ENCODE measurements around the gene ZBTB11. TPM values are rescaled to one million over a fixed set of nuclear protein-coding genes. Genes with fewer than 3 reads are reported as not detected.

The ZBTB11 gene
- polyA plus RNA-seq, 1 of the 3 experiments (the other 2 are of a cell fraction): 4.9 TPM

DNA sequence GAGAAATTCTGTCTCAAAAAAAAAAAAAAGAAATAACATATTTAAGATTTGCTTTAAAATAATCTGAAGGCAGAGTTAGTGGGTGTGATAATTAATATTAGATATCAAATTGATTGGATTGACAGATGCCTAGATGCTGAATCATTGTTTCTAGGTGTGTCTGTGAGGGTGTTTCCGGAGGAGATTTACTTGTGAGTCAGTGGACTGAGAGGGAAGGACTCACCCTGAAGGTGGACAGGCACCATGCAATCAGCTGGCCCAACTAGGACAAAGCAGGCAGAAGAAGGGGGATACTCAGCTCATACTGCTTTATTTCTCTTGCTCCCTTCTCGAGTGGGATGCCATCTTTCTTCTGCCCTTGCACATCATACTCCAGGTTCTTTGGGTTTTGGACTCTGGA lies 26.2 kb upstream of the ZBTB11 start:
- H3K9ac ChIP-seq: no peak overlapping the region
- WGBS (ENCODE audit: low lambda C conversion rate): 68% methylated on average over 2 of the region's 2 CpGs
- no peaks in the 10 kb centered on the region for H4K20me1 ChIP-seq (ENCODE audit: insufficient read depth)
- no peaks in the 10 kb centered on the region for H3K79me2 ChIP-seq (ENCODE audit: insufficient read depth)
- no peaks in the 10 kb centered on the region for H3K9me2 ChIP-seq
- DNase-seq: no peak
- ChIA-PET POLR2A (no interaction called here), CTCF (no interaction called here)
- no peaks in the 10 kb centered on the region for H3K27me3 ChIP-seq (ENCODE audit: insufficient read depth)
- H3F3A ChIP-seq (replicated peaks; ENCODE audit: insufficient read depth): peaks cover under 1% of the 10 kb centered on the region
- H2AFZ ChIP-seq (ENCODE audit: low read depth): no peak overlapping the region
- no peak overlapping the region for H3K4me2 ChIP-seq
- no peaks in the 10 kb centered on the region for H3K4me1 ChIP-seq (ENCODE audit: control insufficient read depth in 1 of 2, insufficient read depth in 2 of 2, low read depth in 1 of 2, low read length in 1 of 2)
- no peak for TF ChIP-seq MEF2A (IDR thresholded peaks at IDR 0.05; ENCODE audit: borderline replicate concordance, low read depth)
- no peak for TF ChIP-seq TEAD4 (IDR thresholded peaks at IDR 0.05; ENCODE audit: borderline replicate concordance, insufficient read depth)
- TF ChIP-seq, protein P1, sequence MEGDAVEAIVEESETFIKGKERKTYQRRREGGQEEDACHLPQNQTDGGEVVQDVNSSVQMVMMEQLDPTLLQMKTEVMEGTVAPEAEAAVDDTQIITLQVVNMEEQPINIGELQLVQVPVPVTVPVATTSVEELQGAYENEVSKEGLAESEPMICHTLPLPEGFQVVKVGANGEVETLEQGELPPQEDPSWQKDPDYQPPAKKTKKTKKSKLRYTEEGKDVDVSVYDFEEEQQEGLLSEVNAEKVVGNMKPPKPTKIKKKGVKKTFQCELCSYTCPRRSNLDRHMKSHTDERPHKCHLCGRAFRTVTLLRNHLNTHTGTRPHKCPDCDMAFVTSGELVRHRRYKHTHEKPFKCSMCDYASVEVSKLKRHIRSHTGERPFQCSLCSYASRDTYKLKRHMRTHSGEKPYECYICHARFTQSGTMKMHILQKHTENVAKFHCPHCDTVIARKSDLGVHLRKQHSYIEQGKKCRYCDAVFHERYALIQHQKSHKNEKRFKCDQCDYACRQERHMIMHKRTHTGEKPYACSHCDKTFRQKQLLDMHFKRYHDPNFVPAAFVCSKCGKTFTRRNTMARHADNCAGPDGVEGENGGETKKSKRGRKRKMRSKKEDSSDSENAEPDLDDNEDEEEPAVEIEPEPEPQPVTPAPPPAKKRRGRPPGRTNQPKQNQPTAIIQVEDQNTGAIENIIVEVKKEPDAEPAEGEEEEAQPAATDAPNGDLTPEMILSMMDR (IDR thresholded peaks at IDR 0.05): no peak
- no peak for TF ChIP-seq FOXM1 (IDR thresholded peaks at IDR 0.05; ENCODE audit: low read depth)
- TF ChIP-seq EZH2phosphoT487 (IDR thresholded peaks at IDR 0.05; ENCODE audit: borderline replicate concordance, low read depth): no peak
- TF ChIP-seq RXRA (IDR thresholded peaks at IDR 0.05; ENCODE audit: borderline replicate concordance, low read depth): no peak
- no peak for TF ChIP-seq GATA2 (CRISPR knock-in tag; IDR thresholded peaks at IDR 0.05)
- TF ChIP-seq TAF1 (IDR thresholded peaks at IDR 0.05; ENCODE audit: borderline replicate concordance, low read depth, low read length): no peak
- TF ChIP-seq RFX5 (IDR thresholded peaks at IDR 0.05; ENCODE audit: low read length): no peak
- no peak for TF ChIP-seq FOSL2 (IDR thresholded peaks at IDR 0.05; ENCODE audit: borderline replicate concordance, low read depth)
- TF ChIP-seq TCF12 (IDR thresholded peaks at IDR 0.05): no peak
- TF ChIP-seq EP300 (IDR thresholded peaks at IDR 0.05; ENCODE audit: borderline replicate concordance in 1 of 2, low read depth in 1 of 2, low read length in 1 of 2): no peak
- no peak for TF ChIP-seq NRF1 (IDR thresholded peaks at IDR 0.05; ENCODE audit: low read depth, low read length)
- TF ChIP-seq, protein P2, sequence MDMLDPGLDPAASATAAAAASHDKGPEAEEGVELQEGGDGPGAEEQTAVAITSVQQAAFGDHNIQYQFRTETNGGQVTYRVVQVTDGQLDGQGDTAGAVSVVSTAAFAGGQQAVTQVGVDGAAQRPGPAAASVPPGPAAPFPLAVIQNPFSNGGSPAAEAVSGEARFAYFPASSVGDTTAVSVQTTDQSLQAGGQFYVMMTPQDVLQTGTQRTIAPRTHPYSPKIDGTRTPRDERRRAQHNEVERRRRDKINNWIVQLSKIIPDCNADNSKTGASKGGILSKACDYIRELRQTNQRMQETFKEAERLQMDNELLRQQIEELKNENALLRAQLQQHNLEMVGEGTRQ (IDR thresholded peaks at IDR 0.05; ENCODE audit: borderline replicate concordance, low read depth, low read length): no peak
- TF ChIP-seq GABPA (IDR thresholded peaks at IDR 0.05; ENCODE audit: low read depth): no peak
- TF ChIP-seq YY1 (IDR thresholded peaks at IDR 0.05; ENCODE audit: low read depth): no peak
- TF ChIP-seq, protein P3, sequence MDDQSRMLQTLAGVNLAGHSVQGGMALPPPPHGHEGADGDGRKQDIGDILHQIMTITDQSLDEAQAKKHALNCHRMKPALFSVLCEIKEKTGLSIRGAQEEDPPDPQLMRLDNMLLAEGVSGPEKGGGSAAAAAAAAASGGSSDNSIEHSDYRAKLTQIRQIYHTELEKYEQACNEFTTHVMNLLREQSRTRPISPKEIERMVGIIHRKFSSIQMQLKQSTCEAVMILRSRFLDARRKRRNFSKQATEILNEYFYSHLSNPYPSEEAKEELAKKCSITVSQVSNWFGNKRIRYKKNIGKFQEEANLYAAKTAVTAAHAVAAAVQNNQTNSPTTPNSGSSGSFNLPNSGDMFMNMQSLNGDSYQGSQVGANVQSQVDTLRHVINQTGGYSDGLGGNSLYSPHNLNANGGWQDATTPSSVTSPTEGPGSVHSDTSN (IDR thresholded peaks at IDR 0.05): no peak
- H3K4me3 ChIP-seq (ENCODE audit: low read depth in 2 of 2, low read length in 1 of 2): no peak overlapping the region
- H3K27ac ChIP-seq (ENCODE audit: low read depth in 2 of 2, low read length in 1 of 2): no peak overlapping the region
- no peaks in the 10 kb centered on the region for H3K9me3 ChIP-seq
- no peaks in the 10 kb centered on the region for H3K36me3 ChIP-seq (replicated peaks in 1 of 2; ENCODE audit: control insufficient read depth in 1 of 2, insufficient read depth in 2 of 2, low read length in 1 of 2)
